Measurements from ENCODE around the gene VPS33B.

- TF ChIP-seq CTCF (IDR thresholded peaks at IDR 0.05; ENCODE audit: low read depth, low read length, missing input control) (no peak), JUND (IDR thresholded peaks at IDR 0.05) (no peak), TAF1 (conservative IDR thresholded peaks at IDR 0.05) (no peak), SP1 (IDR thresholded peaks at IDR 0.05) (no peak), RAD21 (IDR thresholded peaks at IDR 0.05) (no peak), REST (IDR thresholded peaks at IDR 0.05) (no peak), ZBTB33 (IDR thresholded peaks at IDR 0.05) (no peak), MAX (IDR thresholded peaks at IDR 0.05) (no peak)
Measured at GRCh38 chr15:90968434-90968833, 54.0 kb downstream of the VPS33B start.
